IMR-90 (cell line): ENCODE measurements around the gene FATE1. TPM values are rescaled to one million over a fixed set of nuclear protein-coding genes. Genes with fewer than 3 reads are reported as not detected.

Experiments used
- polyA plus RNA-seq, 3 experiments: library from polyadenylated mRNA; depleted of rRNA; stranded (reverse); fragments of >200 nt; gene quantifications; 2 replicates each; pipeline ENCODE4 v1.2.3, GENCODE V29; 2012; ENCODE audit warnings: low replicate concordance in 1 of 3
- total RNA-seq: library from RNA; depleted of rRNA; stranded (reverse); fragments of >200 nt; gene quantifications from 2 replicates; pipeline ENCODE4 v1.2.3, GENCODE V29; 2012; rRNA removed

FATE1 gene
- total and polyA plus RNA-seq, 2 of the 4 experiments (the other 2 are of a cell fraction), result not detected

Other genes starting within 250 kb of the FATE1 start
- not detected in 2 replicates for gene PASD1, start 152.4 kb upstream of the FATE1 start, total RNA-seq
- not detected in 2 replicates for gene PASD1, start 152.4 kb upstream of the FATE1 start, polyA plus RNA-seq (2012; rRNA removed)
- gene PRRG3, start 20.6 kb upstream of the FATE1 start, total RNA-seq, result not detected in 2 replicates
- not detected in 2 replicates for gene PRRG3, start 20.6 kb upstream of the FATE1 start, polyA plus RNA-seq (2012; rRNA removed)
- not detected in 2 replicates for gene CNGA2, start 18.7 kb downstream of the FATE1 start, total RNA-seq
- gene CNGA2, start 18.7 kb downstream of the FATE1 start, polyA plus RNA-seq (2012; rRNA removed), result not detected in 2 replicates
- gene MAGEA4, start 196.9 kb downstream of the FATE1 start, total RNA-seq, result not detected in 2 replicates
- not detected in 2 replicates for gene MAGEA4, start 196.9 kb downstream of the FATE1 start, polyA plus RNA-seq (2012; rRNA removed)